Left kidney (tissue), 2 donors: ENCODE measurements around the gene DOCK9. TPM values are rescaled to one million over a fixed set of nuclear protein-coding genes. Genes with fewer than 3 reads are reported as not detected.

Source experiments
- DNase-seq: peaks from one replicate; pipeline ENCODE4 v3.0.0-alpha.2; 2013
- polyA plus RNA-seq: library from polyadenylated mRNA; unstranded; fragments of 120-200 nt; gene quantifications from one replicate; pipeline ENCODE4 v1.2.1, GENCODE V29; 2013; ENCODE audit not compliant: insufficient read length

DOCK9 gene
- polyA plus RNA-seq, 1 donor, result 66.5 TPM

- DNase-seq, result no peak
Measured at GRCh38 chr13:98886587-98887230, 91.2 kb downstream of the DOCK9 start.

GRCh38 chr13:98885600-98885999 is 92.3 kb downstream of the DOCK9 start:
- no peak for DNase-seq

GRCh38 chr13:98883998-98884397 is 93.9 kb downstream of the DOCK9 start:
- no peak for DNase-seq

GRCh38 chr13:98881390-98881789 is 96.5 kb downstream of the DOCK9 start:
- DNase-seq, result no peak

- no peak for DNase-seq
Measured at GRCh38 chr13:98880677-98881076, 97.2 kb downstream of the DOCK9 start.

GRCh38 chr13:98879957-98880356 is 97.9 kb downstream of the DOCK9 start:
- DNase-seq, result no peak

GRCh38 chr13:98879127-98879520 is 98.7 kb downstream of the DOCK9 start:
- no peak for DNase-seq

GRCh38 chr13:98878486-98879126 is 99.3 kb downstream of the DOCK9 start:
- no peak for DNase-seq

- no peak for DNase-seq
Measured at GRCh38 chr13:98877936-98878335, 99.9 kb downstream of the DOCK9 start.

- no peak for DNase-seq
Measured at GRCh38 chr13:98877466-98877865, 100.4 kb downstream of the DOCK9 start.

GRCh38 chr13:98875146-98875729 is 102.6 kb downstream of the DOCK9 start:
- no peak for DNase-seq

- no peak for DNase-seq
Measured at GRCh38 chr13:98874029-98874397, 103.9 kb downstream of the DOCK9 start.

GRCh38 chr13:98873377-98874028 is 104.4 kb downstream of the DOCK9 start:
- DNase-seq, result no peak

- DNase-seq, result no peak
Measured at GRCh38 chr13:98871727-98872126, 106.1 kb downstream of the DOCK9 start.

- no peak for DNase-seq
Measured at GRCh38 chr13:98869408-98870090, 108.3 kb downstream of the DOCK9 start.

GRCh38 chr13:98868932-98869331 is 108.9 kb downstream of the DOCK9 start:
- no peak for DNase-seq

GRCh38 chr13:98866882-98867281 is 111.0 kb downstream of the DOCK9 start:
- DNase-seq, result no peak

GRCh38 chr13:98860491-98860890 is 117.4 kb downstream of the DOCK9 start:
- no peak for DNase-seq

GRCh38 chr13:98858191-98858590 is 119.7 kb downstream of the DOCK9 start:
- DNase-seq, result no peak

GRCh38 chr13:98856983-98857382 is 120.9 kb downstream of the DOCK9 start:
- DNase-seq, result no peak

- no peak for DNase-seq
Measured at GRCh38 chr13:98854448-98854847, 123.4 kb downstream of the DOCK9 start.

GRCh38 chr13:98853771-98854221 is 124.1 kb downstream of the DOCK9 start:
- no peak for DNase-seq

- DNase-seq, result no peak
Measured at GRCh38 chr13:98851276-98851675, 126.6 kb downstream of the DOCK9 start.
